ENCODE measurements around the gene HBZ.
"Not testable (repeated sequence)": the region's sequence is repeated elsewhere in the genome, so short reads cannot be mapped to it uniquely, and the experiment has no call there.

Gene HBZ

DNA sequence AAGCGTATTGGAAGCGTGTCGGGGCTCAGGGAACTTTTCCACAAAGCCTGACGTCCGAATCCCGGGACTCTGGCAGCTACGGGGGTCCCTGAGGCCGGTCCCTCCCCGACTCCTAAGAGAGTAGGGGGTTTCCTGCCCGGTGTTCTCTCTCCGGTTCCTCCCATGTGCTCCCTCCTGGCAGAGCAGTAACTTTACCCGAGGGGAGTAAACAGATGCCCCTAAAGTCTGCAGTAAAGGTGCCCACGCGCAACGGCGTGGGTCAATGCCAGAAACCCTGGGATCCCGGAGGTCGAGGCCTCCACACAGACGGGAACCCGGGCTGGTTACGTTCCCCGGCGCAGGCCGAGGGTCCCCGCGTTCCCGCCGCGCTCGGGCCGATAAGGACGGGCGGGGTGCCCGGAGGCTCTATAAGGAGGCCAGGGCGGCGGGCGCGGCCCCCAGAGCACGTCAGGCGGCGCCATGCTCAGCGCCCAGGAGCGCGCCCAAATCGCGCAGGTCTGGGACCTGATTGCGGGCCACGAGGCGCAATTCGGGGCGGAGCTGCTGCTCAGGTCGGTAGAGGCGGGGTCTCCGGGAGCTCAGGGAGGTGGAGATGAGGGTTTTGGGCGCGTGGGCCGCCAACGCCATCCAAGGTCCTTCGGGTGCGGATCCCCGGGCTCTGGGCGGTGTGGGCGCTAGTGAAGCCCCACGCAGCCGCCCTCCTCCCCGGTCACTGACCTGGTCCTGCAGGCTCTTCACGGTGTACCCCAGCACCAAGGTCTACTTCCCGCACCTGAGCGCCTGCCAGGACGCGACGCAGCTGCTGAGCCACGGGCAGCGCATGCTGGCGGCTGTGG is 13.3 kb downstream of the HBZ start, which contains the start of gene HBM:
TSS of gene HBM (plus strand) at position 440 of the 836 bp plus-strand sequence. CDS start at position 460, 20 bp downstream.
- no peak for DNase-seq

DNA sequence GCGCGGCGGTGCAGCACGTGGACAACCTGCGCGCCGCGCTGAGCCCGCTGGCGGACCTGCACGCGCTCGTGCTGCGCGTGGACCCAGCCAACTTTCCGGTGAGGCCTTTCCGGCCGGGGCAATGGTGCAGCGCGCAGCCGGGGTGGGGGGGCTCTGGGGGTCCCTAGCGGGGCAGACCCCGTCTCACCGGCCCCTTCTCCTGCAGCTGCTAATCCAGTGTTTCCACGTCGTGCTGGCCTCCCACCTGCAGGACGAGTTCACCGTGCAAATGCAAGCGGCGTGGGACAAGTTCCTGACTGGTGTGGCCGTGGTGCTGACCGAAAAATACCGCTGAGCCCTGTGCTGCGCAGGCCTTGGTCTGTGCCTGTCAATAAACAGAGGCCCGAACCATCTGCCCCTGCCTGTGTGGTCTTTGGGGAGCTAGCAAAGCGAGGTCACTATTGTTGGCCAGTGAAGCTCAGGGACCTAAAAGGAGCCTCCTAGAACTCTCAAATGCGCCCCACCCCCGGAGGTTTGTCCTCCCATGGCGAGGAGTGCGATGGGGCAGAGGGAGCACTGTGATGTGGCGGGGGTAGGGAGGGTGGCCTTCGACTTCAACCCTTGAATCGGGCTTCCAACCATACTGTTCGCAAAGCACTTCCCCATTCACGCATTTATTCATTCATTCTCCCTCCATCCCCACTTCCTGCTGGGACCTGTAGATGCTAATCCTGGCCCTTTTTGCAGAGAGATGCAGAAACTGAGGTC is 14.1 kb downstream of the HBZ start:
- no peak for DNase-seq

DNA sequence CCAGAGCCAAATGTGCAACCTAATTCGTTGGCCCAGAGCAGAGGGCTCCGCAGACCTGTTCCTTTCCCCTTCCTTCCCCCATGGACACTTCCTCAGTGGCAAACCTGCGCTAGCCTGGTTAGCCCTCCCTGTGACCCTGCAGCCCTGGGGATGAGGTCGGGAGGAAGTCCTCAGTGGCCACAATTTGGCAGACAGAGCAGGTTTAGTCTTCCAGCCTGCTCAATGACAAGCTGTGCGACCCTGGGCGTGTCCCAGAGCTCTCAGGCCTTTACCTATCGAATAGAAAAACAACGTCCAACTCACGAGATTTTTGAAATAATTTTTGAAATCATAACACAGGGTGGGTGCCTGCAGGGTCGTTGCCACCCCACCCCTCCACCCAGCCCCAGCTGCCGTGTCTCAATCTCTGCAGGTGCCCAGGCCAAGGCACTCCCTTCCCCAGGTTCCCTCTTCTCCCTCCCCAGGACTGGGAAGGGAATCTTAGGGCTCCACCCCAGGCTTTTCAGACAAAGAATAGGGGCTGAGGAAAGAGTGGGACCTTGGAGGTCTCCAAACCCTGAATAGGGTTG is 14.8 kb downstream of the HBZ start:
- no peak for DNase-seq

DNA sequence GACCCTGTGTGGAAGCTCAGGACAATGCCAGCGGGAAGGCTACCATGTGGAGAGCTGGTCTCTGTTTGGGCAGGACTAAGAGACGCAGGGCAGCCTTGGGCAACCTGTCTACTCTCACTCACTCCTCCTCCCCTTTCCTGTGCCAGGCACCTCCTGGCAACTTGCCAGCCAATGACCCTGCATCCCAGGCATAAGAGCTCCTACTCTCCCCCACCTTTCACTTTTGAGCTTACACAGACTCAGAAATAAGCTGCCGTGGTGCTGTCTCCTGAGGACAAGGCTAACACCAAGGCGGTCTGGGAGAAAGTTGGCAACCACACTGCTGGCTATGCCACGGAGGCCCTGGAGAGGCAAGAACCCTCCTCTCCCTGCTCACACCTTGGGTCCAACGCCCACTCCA is 16.0 kb downstream of the HBZ start:
- DNase-seq, result no peak

DNA sequence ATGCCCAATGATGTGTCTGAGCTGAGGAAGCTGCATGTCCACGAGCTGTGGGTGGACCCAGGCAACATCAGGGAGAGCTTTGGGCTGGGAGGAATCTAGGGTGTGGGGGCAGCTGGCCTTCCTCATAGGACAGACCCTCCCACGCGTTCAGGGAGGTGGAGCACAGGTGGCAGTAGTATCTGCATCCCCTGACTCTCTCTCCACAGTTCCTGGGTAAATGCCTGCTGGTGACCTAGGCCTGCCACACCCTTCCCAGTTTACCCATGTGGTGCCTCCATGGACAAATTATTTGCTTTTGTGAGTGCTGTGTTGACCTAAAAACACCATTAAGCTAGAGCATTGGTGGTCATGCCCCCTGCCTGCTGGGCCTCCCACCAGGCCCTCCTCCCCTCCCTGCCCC is 16.6 kb downstream of the HBZ start:
- DNase-seq, result no peak

DNA sequence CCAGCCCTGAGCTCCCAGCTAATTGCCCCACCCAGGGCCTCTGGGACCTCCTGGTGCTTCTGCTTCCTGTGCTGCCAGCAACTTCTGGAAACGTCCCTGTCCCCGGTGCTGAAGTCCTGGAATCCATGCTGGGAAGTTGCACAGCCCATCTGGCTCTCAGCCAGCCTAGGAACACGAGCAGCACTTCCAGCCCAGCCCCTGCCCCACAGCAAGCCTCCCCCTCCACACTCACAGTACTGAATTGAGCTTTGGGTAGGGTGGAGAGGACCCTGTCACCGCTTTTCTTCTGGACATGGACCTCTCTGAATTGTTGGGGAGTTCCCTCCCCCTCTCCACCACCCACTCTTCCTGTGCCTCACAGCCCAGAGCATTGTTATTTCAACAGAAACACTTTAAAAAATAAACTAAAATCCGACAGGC is 17.7 kb downstream of the HBZ start:
- peak; percentile 38 for DNase-seq

DNA sequence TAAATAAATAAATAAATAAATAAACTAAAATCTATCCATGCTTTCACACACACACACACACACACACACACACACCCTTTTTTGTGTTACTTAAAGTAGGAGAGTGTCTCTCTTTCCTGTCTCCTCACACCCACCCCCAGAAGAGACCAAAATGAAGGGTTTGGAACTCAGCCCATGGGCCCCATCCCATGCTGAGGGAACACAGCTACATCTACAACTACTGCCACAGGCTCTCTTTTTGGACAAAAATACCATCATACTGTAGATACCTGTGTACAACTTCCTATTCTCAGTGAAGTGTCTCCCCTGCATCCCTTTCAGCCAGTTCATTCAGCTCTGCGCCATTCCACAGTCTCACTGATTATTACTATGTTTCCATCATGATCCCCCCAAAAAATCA is 18.3 kb downstream of the HBZ start:
- DNase-seq, result no peak

DNA sequence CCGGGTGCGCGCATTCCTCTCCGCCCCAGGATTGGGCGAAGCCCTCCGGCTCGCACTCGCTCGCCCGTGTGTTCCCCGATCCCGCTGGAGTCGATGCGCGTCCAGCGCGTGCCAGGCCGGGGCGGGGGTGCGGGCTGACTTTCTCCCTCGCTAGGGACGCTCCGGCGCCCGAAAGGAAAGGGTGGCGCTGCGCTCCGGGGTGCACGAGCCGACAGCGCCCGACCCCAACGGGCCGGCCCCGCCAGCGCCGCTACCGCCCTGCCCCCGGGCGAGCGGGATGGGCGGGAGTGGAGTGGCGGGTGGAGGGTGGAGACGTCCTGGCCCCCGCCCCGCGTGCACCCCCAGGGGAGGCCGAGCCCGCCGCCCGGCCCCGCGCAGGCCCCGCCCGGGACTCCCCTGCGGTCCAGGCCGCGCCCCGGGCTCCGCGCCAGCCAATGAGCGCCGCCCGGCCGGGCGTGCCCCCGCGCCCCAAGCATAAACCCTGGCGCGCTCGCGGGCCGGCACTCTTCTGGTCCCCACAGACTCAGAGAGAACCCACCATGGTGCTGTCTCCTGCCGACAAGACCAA is 20.0 kb downstream of the HBZ start, which contains the start of gene HBA2:
TSS of gene HBA2 (plus strand) at position 503 of the 568 bp plus-strand sequence. CDS start at position 540, 37 bp downstream.
- DNase-seq, result not testable (repeated sequence)

DNA sequence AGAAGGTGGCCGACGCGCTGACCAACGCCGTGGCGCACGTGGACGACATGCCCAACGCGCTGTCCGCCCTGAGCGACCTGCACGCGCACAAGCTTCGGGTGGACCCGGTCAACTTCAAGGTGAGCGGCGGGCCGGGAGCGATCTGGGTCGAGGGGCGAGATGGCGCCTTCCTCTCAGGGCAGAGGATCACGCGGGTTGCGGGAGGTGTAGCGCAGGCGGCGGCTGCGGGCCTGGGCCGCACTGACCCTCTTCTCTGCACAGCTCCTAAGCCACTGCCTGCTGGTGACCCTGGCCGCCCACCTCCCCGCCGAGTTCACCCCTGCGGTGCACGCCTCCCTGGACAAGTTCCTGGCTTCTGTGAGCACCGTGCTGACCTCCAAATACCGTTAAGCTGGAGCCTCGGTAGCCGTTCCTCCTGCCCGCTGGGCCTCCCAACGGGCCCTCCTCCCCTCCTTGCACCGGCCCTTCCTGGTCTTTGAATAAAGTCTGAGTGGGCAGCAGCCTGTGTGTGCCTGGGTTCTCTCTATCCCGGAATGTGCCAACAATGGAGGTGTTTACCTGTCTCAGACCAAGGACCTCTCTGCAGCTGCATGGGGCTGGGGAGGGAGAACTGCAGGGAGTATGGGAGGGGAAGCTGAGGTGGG is 20.9 kb downstream of the HBZ start:
- DNase-seq, result not testable (repeated sequence)

DNA sequence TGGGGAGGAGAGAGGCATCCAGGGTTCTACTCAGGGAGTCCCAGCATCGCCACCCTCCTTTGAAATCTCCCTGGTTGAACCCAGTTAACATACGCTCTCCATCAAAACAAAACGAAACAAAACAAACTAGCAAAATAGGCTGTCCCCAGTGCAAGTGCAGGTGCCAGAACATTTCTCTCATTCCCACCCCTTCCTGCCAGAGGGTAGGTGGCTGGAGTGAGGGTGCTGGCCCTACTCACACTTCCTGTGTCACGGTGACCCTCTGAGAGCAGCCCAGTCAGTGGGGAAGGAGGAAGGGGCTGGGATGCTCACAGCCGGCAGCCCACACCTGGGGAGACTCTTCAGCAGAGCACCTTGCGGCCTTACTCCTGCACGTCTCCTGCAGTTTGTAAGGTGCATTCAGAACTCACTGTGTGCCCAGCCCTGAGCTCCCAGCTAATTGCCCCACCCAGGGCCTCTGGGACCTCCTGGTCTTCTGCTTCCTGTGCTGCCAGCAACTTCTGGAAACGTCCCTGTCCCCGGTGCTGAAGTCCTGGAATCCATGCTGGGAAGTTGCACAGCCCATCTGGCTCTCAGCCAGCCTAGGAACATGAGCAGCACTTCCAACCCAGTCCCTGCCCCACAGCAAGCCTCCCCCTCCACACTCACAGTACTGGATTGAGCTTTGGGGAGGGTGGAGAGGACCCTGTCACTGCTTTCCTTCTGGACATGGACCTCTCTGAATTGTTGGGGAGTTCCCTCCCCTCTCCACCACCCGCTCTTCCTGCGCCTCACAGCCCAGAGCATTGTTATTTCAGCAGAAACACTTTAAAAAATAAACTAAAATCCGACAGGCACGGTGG is 21.7 kb downstream of the HBZ start:
- DNase-seq, result peak; percentile 35

DNA sequence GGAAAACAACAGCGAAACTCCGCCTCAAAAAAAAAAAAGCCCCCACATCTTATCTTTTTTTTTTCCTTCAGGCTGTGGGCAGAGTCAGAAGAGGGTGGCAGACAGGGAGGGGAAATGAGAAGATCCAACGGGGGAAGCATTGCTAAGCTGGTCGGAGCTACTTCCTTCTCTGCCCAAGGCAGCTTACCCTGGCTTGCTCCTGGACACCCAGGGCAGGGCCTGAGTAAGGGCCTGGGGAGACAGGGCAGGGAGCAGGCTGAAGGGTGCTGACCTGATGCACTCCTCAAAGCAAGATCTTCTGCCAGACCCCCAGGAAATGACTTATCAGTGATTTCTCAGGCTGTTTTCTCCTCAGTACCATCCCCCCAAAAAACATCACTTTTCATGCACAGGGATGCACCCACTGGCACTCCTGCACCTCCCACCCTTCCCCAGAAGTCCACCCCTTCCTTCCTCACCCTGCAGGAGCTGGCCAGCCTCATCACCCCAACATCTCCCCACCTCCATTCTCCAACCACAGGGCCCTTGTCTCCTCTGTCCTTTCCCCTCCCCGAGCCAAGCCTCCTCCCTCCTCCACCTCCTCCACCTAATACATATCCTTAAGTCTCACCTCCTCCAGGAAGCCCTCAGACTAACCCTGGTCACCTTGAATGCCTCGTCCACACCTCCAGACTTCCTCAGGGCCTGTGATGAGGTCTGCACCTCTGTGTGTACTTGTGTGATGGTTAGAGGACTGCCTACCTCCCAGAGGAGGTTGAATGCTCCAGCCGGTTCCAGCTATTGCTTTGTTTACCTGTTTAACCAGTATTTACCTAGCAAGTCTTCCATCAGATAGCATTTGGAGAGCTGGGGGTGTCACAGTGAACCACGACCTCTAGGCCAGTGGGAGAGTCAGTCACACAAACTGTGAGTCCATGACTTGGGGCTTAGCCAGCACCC is 22.8 kb downstream of the HBZ start:
- DNase-seq, result no peak

DNA sequence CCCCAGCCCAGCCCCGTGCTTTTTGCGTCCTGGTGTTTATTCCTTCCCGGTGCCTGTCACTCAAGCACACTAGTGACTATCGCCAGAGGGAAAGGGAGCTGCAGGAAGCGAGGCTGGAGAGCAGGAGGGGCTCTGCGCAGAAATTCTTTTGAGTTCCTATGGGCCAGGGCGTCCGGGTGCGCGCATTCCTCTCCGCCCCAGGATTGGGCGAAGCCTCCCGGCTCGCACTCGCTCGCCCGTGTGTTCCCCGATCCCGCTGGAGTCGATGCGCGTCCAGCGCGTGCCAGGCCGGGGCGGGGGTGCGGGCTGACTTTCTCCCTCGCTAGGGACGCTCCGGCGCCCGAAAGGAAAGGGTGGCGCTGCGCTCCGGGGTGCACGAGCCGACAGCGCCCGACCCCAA is 23.6 kb downstream of the HBZ start:
- not testable (repeated sequence) for DNase-seq

DNA sequence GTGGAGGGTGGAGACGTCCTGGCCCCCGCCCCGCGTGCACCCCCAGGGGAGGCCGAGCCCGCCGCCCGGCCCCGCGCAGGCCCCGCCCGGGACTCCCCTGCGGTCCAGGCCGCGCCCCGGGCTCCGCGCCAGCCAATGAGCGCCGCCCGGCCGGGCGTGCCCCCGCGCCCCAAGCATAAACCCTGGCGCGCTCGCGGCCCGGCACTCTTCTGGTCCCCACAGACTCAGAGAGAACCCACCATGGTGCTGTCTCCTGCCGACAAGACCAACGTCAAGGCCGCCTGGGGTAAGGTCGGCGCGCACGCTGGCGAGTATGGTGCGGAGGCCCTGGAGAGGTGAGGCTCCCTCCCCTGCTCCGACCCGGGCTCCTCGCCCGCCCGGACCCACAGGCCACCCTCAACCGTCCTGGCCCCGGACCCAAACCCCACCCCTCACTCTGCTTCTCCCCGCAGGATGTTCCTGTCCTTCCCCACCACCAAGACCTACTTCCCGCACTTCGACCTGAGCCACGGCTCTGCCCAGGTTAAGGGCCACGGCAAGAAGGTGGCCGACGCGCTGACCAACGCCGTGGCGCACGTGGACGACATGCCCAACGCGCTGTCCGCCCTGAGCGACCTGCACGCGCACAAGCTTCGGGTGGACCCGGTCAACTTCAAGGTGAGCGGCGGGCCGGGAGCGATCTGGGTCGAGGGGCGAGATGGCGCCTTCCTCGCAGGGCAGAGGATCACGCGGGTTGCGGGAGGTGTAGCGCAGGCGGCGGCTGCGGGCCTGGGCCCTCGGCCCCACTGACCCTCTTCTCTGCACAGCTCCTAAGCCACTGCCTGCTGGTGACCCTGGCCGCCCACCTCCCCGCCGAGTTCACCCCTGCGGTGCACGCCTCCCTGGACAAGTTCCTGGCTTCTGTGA is 24.3 kb downstream of the HBZ start, which contains the start of gene HBA1:
TSS of gene HBA1 (plus strand) at position 204 of the 906 bp plus-strand sequence. CDS start at position 241, 37 bp downstream.
- not testable (repeated sequence) for DNase-seq

DNA sequence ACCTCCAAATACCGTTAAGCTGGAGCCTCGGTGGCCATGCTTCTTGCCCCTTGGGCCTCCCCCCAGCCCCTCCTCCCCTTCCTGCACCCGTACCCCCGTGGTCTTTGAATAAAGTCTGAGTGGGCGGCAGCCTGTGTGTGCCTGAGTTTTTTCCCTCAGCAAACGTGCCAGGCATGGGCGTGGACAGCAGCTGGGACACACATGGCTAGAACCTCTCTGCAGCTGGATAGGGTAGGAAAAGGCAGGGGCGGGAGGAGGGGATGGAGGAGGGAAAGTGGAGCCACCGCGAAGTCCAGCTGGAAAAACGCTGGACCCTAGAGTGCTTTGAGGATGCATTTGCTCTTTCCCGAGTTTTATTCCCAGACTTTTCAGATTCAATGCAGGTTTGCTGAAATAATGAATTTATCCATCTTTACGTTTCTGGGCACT is 25.0 kb downstream of the HBZ start:
- DNase-seq, result no peak

DNA sequence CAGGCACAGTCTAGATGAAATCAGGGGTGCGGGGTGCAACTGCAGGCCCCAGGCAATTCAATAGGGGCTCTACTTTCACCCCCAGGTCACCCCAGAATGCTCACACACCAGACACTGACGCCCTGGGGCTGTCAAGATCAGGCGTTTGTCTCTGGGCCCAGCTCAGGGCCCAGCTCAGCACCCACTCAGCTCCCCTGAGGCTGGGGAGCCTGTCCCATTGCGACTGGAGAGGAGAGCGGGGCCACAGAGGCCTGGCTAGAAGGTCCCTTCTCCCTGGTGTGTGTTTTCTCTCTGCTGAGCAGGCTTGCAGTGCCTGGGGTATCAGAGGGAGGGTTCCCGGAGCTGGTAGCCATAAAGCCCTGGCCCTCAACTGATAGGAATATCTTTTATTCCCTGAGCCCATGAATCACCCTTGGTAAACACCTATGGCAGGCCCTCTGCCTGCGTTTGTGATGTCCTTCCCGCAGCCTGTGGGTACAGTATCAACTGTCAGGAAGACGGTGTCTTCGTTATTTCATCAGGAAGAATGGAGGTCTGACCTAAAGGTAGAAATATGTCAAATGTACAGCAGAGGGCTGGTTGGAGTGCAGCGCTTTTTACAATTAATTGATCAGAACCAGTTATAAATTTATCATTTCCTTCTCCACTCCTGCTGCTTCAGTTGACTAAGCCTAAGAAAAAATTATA is 25.7 kb downstream of the HBZ start:
- DNase-seq, result no peak

DNA sequence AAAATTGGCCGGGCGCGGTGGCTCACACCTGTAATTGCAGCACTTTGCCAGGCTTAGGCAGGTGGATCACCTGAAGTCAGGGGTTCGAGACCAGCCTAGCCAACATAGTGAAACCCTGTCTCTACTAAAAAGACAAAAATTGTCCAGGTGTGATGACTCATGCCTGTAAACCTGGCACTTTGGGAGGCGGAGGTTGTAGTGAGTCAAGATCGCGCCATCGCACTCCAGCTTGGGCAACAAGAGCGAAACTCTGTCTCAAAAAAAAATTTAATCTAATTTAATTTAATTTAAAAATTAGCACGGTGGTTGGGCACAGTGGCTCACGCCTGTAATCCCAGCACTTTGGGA is 26.2 kb downstream of the HBZ start:
- no peak for DNase-seq

DNA sequence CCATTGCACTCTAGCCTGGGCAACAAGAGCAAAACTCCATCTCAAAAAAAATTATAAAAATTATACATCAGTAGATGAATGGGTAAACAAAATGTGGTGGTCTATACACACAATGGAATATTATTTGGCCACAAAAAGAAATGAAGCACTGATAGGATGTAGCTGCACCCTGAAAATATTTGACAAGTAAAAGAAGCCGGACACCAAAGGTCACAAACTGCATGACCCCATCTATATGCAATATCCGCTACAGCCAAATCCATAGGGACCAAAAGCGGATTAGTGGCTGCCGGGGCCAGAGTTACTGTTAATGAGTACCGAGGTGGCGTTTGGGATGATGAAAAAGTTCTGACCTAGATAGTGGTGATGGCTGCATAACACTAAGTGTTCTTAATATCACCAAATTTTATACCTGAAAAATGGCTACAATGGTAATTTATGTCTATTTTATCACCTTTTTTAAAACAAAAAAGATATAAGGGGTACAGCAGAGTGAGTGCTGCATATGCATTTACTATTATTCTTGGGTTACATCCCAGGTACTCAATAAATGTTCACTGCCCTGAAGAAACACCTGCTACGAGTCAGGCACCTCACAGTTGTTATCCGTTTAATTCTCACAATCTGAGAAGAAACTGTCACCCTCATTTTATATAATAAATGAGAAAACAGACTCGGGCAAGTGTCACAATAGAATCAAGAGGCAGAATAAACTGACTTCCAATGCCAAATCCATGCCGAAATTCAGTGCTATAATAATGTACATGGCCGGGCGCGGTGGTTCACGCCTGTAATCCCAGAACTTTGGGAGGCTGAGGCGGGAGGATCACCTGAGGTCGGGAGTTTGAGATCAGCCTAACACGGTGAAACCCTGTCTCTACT is 27.0 kb downstream of the HBZ start:
- DNase-seq, result no peak
